Measurements from ENCODE around the gene AGO3.

DNA sequence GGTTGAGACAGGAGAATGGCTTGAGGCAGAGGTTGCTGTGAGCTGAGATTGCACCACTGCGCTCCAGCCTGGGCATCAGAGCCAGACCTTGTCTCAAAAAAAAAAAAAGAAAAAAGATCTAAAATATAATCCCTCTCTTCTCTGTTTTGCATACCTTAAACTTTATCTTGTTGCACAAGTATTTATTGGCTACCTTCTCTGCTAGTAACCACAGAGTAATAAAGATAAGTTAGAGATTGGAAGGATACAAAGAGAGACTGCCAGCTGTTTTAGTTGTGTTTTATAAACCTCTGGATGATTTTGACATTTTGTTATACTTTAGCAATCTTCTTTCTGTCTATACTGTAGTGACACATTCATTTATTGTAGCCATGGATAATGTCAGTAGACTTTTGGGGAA is 27.7 kb downstream of the AGO3 start:
- TF ChIP-seq POLR2A (IDR thresholded peaks at IDR 0.05; ENCODE audit: insufficient read depth in 1 of 2, low read depth in 2 of 2, low read length in 2 of 2) (no peak), KAT2B (IDR thresholded peaks at IDR 0.05; ENCODE audit: borderline replicate concordance, low read depth, low read length) (no peak), KLF15 (CRISPR knock-in tag; IDR thresholded peaks at IDR 0.05; ENCODE audit: borderline replicate concordance) (no peak), JUNB (CRISPR knock-in tag; IDR thresholded peaks at IDR 0.05; ENCODE audit: borderline replicate concordance) (no peak), MBNL3 (CRISPR knock-in tag; conservative IDR thresholded peaks at IDR 0.05) (no peak), MAFK (conservative IDR thresholded peaks at IDR 0.05 in 1 of 2, IDR thresholded peaks at IDR 0.05 in 1 of 2; ENCODE audit: low read length in 2 of 2) (no peak), POLR2AphosphoS5 (IDR thresholded peaks at IDR 0.05; ENCODE audit: low read depth, low read length) (no peak), ZMYM3 (CRISPR knock-in tag; IDR thresholded peaks at IDR 0.05) (no peak)
- TF ChIP-seq, protein P1, sequence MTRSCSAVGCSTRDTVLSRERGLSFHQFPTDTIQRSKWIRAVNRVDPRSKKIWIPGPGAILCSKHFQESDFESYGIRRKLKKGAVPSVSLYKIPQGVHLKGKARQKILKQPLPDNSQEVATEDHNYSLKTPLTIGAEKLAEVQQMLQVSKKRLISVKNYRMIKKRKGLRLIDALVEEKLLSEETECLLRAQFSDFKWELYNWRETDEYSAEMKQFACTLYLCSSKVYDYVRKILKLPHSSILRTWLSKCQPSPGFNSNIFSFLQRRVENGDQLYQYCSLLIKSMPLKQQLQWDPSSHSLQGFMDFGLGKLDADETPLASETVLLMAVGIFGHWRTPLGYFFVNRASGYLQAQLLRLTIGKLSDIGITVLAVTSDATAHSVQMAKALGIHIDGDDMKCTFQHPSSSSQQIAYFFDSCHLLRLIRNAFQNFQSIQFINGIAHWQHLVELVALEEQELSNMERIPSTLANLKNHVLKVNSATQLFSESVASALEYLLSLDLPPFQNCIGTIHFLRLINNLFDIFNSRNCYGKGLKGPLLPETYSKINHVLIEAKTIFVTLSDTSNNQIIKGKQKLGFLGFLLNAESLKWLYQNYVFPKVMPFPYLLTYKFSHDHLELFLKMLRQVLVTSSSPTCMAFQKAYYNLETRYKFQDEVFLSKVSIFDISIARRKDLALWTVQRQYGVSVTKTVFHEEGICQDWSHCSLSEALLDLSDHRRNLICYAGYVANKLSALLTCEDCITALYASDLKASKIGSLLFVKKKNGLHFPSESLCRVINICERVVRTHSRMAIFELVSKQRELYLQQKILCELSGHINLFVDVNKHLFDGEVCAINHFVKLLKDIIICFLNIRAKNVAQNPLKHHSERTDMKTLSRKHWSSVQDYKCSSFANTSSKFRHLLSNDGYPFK (CRISPR knock-in tag; IDR thresholded peaks at IDR 0.05; ENCODE audit: borderline replicate concordance): no peak
- TF ChIP-seq, protein P2, sequence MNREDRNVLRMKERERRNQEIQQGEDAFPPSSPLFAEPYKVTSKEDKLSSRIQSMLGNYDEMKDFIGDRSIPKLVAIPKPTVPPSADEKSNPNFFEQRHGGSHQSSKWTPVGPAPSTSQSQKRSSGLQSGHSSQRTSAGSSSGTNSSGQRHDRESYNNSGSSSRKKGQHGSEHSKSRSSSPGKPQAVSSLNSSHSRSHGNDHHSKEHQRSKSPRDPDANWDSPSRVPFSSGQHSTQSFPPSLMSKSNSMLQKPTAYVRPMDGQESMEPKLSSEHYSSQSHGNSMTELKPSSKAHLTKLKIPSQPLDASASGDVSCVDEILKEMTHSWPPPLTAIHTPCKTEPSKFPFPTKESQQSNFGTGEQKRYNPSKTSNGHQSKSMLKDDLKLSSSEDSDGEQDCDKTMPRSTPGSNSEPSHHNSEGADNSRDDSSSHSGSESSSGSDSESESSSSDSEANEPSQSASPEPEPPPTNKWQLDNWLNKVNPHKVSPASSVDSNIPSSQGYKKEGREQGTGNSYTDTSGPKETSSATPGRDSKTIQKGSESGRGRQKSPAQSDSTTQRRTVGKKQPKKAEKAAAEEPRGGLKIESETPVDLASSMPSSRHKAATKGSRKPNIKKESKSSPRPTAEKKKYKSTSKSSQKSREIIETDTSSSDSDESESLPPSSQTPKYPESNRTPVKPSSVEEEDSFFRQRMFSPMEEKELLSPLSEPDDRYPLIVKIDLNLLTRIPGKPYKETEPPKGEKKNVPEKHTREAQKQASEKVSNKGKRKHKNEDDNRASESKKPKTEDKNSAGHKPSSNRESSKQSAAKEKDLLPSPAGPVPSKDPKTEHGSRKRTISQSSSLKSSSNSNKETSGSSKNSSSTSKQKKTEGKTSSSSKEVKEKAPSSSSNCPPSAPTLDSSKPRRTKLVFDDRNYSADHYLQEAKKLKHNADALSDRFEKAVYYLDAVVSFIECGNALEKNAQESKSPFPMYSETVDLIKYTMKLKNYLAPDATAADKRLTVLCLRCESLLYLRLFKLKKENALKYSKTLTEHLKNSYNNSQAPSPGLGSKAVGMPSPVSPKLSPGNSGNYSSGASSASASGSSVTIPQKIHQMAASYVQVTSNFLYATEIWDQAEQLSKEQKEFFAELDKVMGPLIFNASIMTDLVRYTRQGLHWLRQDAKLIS (CRISPR knock-in tag; IDR thresholded peaks at IDR 0.05): no peak
- TF ChIP-seq, protein P3, sequence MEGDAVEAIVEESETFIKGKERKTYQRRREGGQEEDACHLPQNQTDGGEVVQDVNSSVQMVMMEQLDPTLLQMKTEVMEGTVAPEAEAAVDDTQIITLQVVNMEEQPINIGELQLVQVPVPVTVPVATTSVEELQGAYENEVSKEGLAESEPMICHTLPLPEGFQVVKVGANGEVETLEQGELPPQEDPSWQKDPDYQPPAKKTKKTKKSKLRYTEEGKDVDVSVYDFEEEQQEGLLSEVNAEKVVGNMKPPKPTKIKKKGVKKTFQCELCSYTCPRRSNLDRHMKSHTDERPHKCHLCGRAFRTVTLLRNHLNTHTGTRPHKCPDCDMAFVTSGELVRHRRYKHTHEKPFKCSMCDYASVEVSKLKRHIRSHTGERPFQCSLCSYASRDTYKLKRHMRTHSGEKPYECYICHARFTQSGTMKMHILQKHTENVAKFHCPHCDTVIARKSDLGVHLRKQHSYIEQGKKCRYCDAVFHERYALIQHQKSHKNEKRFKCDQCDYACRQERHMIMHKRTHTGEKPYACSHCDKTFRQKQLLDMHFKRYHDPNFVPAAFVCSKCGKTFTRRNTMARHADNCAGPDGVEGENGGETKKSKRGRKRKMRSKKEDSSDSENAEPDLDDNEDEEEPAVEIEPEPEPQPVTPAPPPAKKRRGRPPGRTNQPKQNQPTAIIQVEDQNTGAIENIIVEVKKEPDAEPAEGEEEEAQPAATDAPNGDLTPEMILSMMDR (CRISPR knock-in tag; IDR thresholded peaks at IDR 0.05): no peak
- TF ChIP-seq, protein P4, sequence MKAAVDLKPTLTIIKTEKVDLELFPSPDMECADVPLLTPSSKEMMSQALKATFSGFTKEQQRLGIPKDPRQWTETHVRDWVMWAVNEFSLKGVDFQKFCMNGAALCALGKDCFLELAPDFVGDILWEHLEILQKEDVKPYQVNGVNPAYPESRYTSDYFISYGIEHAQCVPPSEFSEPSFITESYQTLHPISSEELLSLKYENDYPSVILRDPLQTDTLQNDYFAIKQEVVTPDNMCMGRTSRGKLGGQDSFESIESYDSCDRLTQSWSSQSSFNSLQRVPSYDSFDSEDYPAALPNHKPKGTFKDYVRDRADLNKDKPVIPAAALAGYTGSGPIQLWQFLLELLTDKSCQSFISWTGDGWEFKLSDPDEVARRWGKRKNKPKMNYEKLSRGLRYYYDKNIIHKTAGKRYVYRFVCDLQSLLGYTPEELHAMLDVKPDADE (CRISPR knock-in tag; IDR thresholded peaks at IDR 0.05): no peak
